Endothelial cell of umbilical vein (primary cell): ENCODE measurements around the gene RNU6-9. TPM values are rescaled to one million over a fixed set of nuclear protein-coding genes. Genes with fewer than 3 reads are reported as not detected.

ENCODE experiments used
- BruUV-seq: library from RNA; stranded (reverse); fragments of 400-500 nt; replicated peaks from 2 replicates; lab custom pipeline; 2021; lab: Mats Ljungman, UMichigan
- CTCF ChIA-PET: fragments of 300-600, 350-600 bp; sonication (Branson Sonifier 250); formaldehyde crosslinking; loops from one replicate; lab custom pipeline; 2021; ENCODE audit warnings: antibody characterized with exemption, inconsistent platforms; lab: Charles Lee
- POLR2A ChIA-PET: fragments of 300-600, 350-600 bp; sonication (Branson Sonifier 250); formaldehyde crosslinking; loops from one replicate; lab custom pipeline; 2021; ENCODE audit warnings: antibody characterized with exemption, inconsistent platforms; lab: Charles Lee
- DNase-seq: peaks from one replicate; pipeline ENCODE4 v3.0.0-alpha.2; 2011; ENCODE audit warnings: low read depth, low spot score
- FAIRE-seq: peaks from 2 replicates; lab custom pipeline; 2011; peaks lifted over from hg19 to GRCh38; lab: Jason Lieb, UNC
- H2AFZ ChIP-seq: 2 replicates; pipeline ENCODE4 v1.6.0; 2012; ENCODE audit warnings: low read depth, low read length, control low read depth, inconsistent platforms
- H3K27ac ChIP-seq: 2 replicates; pipeline ENCODE4 v1.5.1; 2011; ENCODE audit warnings: low read depth, mild to moderate bottlenecking, control low read depth, low read length, moderate library complexity; ENCODE audit not compliant: insufficient read depth
- H3K27me3 ChIP-seq, 2 experiments: 2 replicates each; pipeline versions ENCODE4 v1.6.0 to v1.6.1; 2011; ENCODE audit warnings: low read length in 2 of 2, mixed read lengths in 1 of 2; ENCODE audit not compliant: control insufficient read depth in 2 of 2, insufficient read depth in 2 of 2
- H3K36me3 ChIP-seq, 2 experiments: 2 replicates in 1 of 2; 3 replicates in 1 of 2; pipeline ENCODE4 v1.5.1; 2011; ENCODE audit warnings: low read length in 2 of 2, mild to moderate bottlenecking in 1 of 2, moderate library complexity in 1 of 2; ENCODE audit not compliant: control insufficient read depth in 2 of 2, insufficient read depth in 2 of 2; ENCODE audit errors: extremely low read depth in 1 of 2
- H3K4me1 ChIP-seq: 3 replicates; pipeline ENCODE4 v1.5.1; 2011; ENCODE audit warnings: mild to moderate bottlenecking, low read length; ENCODE audit not compliant: control insufficient read depth, insufficient read depth; ENCODE audit errors: extremely low read depth
- H3K4me2 ChIP-seq: 2 replicates; pipeline ENCODE4 v1.6.1; 2011; ENCODE audit warnings: low read length, control low read depth, mixed read lengths; ENCODE audit not compliant: insufficient read depth
- H3K4me3 ChIP-seq, 3 experiments: fragments of 200-600 bp in 1 of 3; sonication (generic), shearing (Covaris generic) in 1 of 3; replicated peaks in 1 of 3; 2 replicates each; pipeline ENCODE4 v1.5.1; 2011 to 2016; ENCODE audit warnings: control low read depth in 3 of 3, low read length in 3 of 3, mild to moderate bottlenecking in 2 of 3, inconsistent platforms in 1 of 3, low read depth in 1 of 3, moderate library complexity in 1 of 3; ENCODE audit not compliant: insufficient read depth in 1 of 3
- H3K79me2 ChIP-seq: 2 replicates; pipeline ENCODE4 v1.6.0; 2012; ENCODE audit warnings: low read length, inconsistent platforms; ENCODE audit not compliant: control insufficient read depth, insufficient read depth
- H3K9ac ChIP-seq: replicated peaks from 2 replicates; pipeline ENCODE3; 2011; ENCODE audit warnings: low read length, control low read depth; ENCODE audit not compliant: insufficient read depth; ENCODE audit errors: extremely low read depth
- H3K9me1 ChIP-seq: replicated peaks from 3 replicates; pipeline ENCODE4 v1.6.0; 2011; ENCODE audit warnings: mild to moderate bottlenecking, low read length; ENCODE audit not compliant: control insufficient read depth, insufficient read depth; ENCODE audit errors: extremely low read depth
- H3K9me3 ChIP-seq: replicated peaks from 2 replicates; pipeline ENCODE4 v1.5.1; 2012; ENCODE audit warnings: low read length, inconsistent platforms; ENCODE audit not compliant: control insufficient read depth, insufficient read depth
- H4K20me1 ChIP-seq: replicated peaks from 2 replicates; pipeline ENCODE3; 2011; ENCODE audit warnings: mild to moderate bottlenecking, low read length; ENCODE audit not compliant: control insufficient read depth, insufficient read depth; ENCODE audit errors: extremely low read depth
- CTCF ChIP-seq, 2 donors: IDR thresholded peaks; 1 replicate in 1 of 2; 2 replicates in 1 of 2; pipeline ENCODE4 v1.5.1; 2011; ENCODE audit warnings: low read length in 2 of 2, mild to moderate bottlenecking in 2 of 2, moderate library complexity in 2 of 2, control low read depth in 1 of 2, inconsistent platforms in 1 of 2, low read depth in 1 of 2; ENCODE audit not compliant: insufficient read depth in 1 of 2; ENCODE audit errors: extremely low read depth in 1 of 2
- EZH2 ChIP-seq: IDR thresholded peaks from 2 replicates; pipeline ENCODE4 v1.6.1; 2012; ENCODE audit warnings: borderline replicate concordance, low read depth, mild to moderate bottlenecking, moderate library complexity, low read length, inconsistent platforms; ENCODE audit not compliant: severe bottlenecking
- FOS ChIP-seq: IDR thresholded peaks from 2 replicates; pipeline ENCODE4 v1.6.1; 2011; ENCODE audit warnings: mild to moderate bottlenecking, low read length, moderate library complexity, borderline replicate concordance; ENCODE audit not compliant: insufficient read depth
- GATA2 ChIP-seq: IDR thresholded peaks from 2 replicates; pipeline ENCODE4 v1.7.0; 2011; ENCODE audit warnings: low read depth, mild to moderate bottlenecking, moderate library complexity, mixed read lengths, low read length; ENCODE audit not compliant: insufficient read length, insufficient read depth
- JUN ChIP-seq: IDR thresholded peaks from 2 replicates; pipeline ENCODE4 v1.6.1; 2011; ENCODE audit warnings: borderline replicate concordance, low read depth; ENCODE audit not compliant: insufficient read length, insufficient read depth
- MAX ChIP-seq: IDR thresholded peaks from 2 replicates; pipeline ENCODE4 v1.6.1; 2011; ENCODE audit not compliant: insufficient read depth, insufficient read length
- MYC ChIP-seq: IDR thresholded peaks from one replicate; pipeline ENCODE4 v1.6.1; 2011; ENCODE audit warnings: mild to moderate bottlenecking, low read depth, low read length
- POLR2A ChIP-seq: IDR thresholded peaks from 2 replicates; pipeline ENCODE4 v1.6.1; 2012; ENCODE audit warnings: low read depth, mild to moderate bottlenecking, control low read depth, low read length
- POLR2AphosphoS5 ChIP-seq: IDR thresholded peaks from 2 replicates; pipeline ENCODE4 v1.6.1; 2012; ENCODE audit warnings: low read depth, mild to moderate bottlenecking, control low read depth, low read length, moderate library complexity; ENCODE audit not compliant: insufficient read depth
- dilution Hi-C: fragments of 300-500 bp; cut with MboI; formaldehyde crosslinking; loops from one replicate; pipeline ENCODE4 v1.15.0; 2019; ENCODE audit warnings: low sequenced_read_pairs; ENCODE audit not compliant: extremely low pct_ligation_motif_present
- intact Hi-C: fragments of 100-400 bp; cut with micrococcal nuclease; formaldehyde crosslinking; loops from one replicate; pipeline ENCODE4 v1.10.0; 2022
- polyA plus RNA-seq, 4 experiments: library from polyadenylated mRNA; depleted of rRNA in 3 of 4; stranded (reverse) in 3 of 4; unstranded in 1 of 4; fragments of >200 nt; gene quantifications; 2 replicates each; pipeline versions ENCODE4 v1.2.1 to v1.2.3, GENCODE V29; 2011 to 2012; ENCODE audit warnings: missing spikeins in 1 of 4
- total RNA-seq: library from RNA; stranded (reverse); gene quantifications from 2 replicates; pipeline ENCODE4 v1.2.3, GENCODE V29; 2021

Gene RNU6-9
- total and polyA plus RNA-seq, 2 donors (not counting 3 experiments of a cell fraction or from before 2014, with no cell fraction given) = not detected

- Histone ChIP-seq H3K79me2 (no peaks in the 10 kb centered on the region), H3K36me3 (peaks cover 0 to 11% of the 10 kb centered on the region in 2 experiments), H3K4me3 (no peak overlapping the region), H3K9ac (no peak overlapping the region), H3K9me1 (no peaks in the 10 kb centered on the region), H3K4me2 (no peak overlapping the region), H3K9me3 (no peaks in the 10 kb centered on the region), H4K20me1 (no peaks in the 10 kb centered on the region), H2AFZ (no peak overlapping the region), H3K27ac (no peak overlapping the region), H3K27me3 (no peaks in the 10 kb centered on the region), H3K4me1 (no peaks in the 10 kb centered on the region)
- intact Hi-C loops (no loop called here), dilution Hi-C loops (no loop called here)
- POLR2A ChIA-PET = no interaction called here
- DNase-seq (no peak), FAIRE-seq (no peak)
- CTCF ChIA-PET = interaction anchor here (0.5 kb wide), 1 partner anchor 154 kb away, joined by 3 read pairs; no protein-coding TSS in a partner anchor
- no TSS peak for BruUV-seq
- TF ChIP-seq MAX = no peak
- no peak for TF ChIP-seq POLR2AphosphoS5
- TF ChIP-seq EZH2 = no peak
- no peak for TF ChIP-seq POLR2A
- no peak for TF ChIP-seq GATA2
- no peak for TF ChIP-seq FOS
- TF ChIP-seq MYC = no peak
- no peak for TF ChIP-seq CTCF (IDR thresholded peaks at IDR 0.05; ENCODE audit: extremely low read depth in 1 of 2, insufficient read depth in 1 of 2, low read depth in 1 of 2, low read length in 2 of 2)
- no peak for TF ChIP-seq JUN
Observed at GRCh38 chr19:899336-900042, 6.2 kb downstream of the RNU6-9 start.
